ENCODE measurements around the gene PSG6.
"Not testable (repeated sequence)": the region's sequence is repeated elsewhere in the genome, so short reads cannot be mapped to it uniquely, and the experiment has no call there.

DNA sequence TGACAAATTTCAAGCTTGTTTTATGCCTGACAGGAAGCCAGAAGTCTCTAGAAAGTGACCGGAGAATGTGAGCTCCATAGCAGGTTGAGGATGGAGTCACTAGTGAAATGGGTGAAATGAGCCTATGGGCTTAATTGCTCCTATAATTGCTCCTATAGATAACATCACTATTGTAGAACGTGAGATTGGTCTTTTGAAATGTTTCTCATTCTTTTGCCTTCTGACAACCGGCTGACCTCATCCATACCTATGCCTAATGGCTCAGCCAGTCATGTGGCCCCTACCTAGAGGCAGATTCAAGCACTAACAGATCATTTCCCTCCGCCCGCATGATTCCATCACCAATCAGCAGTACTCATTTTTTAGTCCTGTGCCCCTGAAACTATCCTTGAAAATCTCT lies 4.2 kb downstream of the PSG6 start:
- not testable (repeated sequence) for TF ChIP-seq CTCF, POLR2A (IDR thresholded peaks at IDR 0.05)

Data from thyroid gland (tissue), 4 donors.